Lower leg skin (tissue), 4 donors: ENCODE results near the gene DZIP1. TPM values are rescaled to one million over a fixed set of nuclear protein-coding genes. Genes with fewer than 3 reads are reported as not detected.
"Not testable (repeated sequence)": the region's sequence is repeated elsewhere in the genome, so short reads cannot be mapped to it uniquely, and the experiment has no call there.

ENCODE experiments used
- DNase-seq, 2 donors: peaks; one replicate each; pipeline ENCODE4 v3.0.0-alpha.2; 2019; ENCODE audit warnings: low spot score in 2 of 2
- H3K4me3 ChIP-seq: fragments of 200-600 bp; sonication (generic); 2 replicates; pipeline ENCODE4 v1.5.1; 2017; ENCODE audit warnings: mild to moderate bottlenecking, low read depth; ENCODE audit not compliant: poor library complexity, severe bottlenecking
- CTCF ChIP-seq, 3 donors: fragments of 450-650 bp; IDR thresholded peaks; one replicate each; pipeline ENCODE4 v1.5.1; 2016; ENCODE audit warnings: antibody characterized with exemption in 3 of 3, mild to moderate bottlenecking in 3 of 3, moderate library complexity in 2 of 3
- POLR2A ChIP-seq, 2 donors: fragments of 450-650 bp; IDR thresholded peaks; one replicate each; pipeline ENCODE4 v1.6.1; 2016 to 2017; ENCODE audit warnings: antibody characterized with exemption in 2 of 2, mild to moderate bottlenecking in 1 of 2, moderate library complexity in 1 of 2
- WGBS, 2 donors: methylation state at CpG; one replicate each; pipeline ENCODE4 v1.1.5; 2018; 5-methylcytosine and 5-hydroxymethylcytosine counted together
- intact Hi-C: fragments of 100-400 bp; cut with DNase I; formaldehyde crosslinking; loops from one replicate; pipeline ENCODE4 v1.15.0; 2023; ENCODE audit warnings: low total_unique reads
- total RNA-seq, 4 donors: library from RNA; depleted of rRNA; stranded (reverse); fragments of >200 nt; gene quantifications; one replicate each; pipeline ENCODE4 v1.1.0, GENCODE V29; 2016

DZIP1 gene
- total RNA-seq, 4 donors from 2014 or later: 0.42 to 2.7 (median 1.8) TPM

DNA sequence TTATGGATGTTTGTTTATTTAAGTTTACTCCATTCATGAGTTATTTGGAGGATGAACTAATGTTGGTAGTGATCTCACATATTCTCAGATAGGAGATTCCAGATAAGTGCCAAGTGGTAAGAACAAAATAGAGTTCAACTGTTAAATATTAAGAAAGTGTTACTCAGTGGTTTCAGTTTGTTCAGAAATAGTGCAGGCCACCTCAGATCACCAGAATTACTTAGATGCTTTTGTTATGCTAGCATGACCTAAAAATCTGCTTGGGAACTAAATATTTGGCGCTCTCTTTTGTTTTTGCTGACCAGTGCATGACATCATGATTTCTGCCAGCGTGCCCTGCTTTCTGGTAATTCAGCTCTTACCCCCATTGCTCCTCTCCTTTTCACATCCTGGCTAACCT lies 76.4 kb downstream of the DZIP1 start:
- TF ChIP-seq CTCF (IDR thresholded peaks at IDR 0.05): no peak
- TF ChIP-seq POLR2A (IDR thresholded peaks at IDR 0.05): no peak
- 94 to 98% methylated on average over 2 of the region's 2 CpGs for WGBS, 2 donors
- H3K4me3 ChIP-seq: no peak overlapping the region
- DNase-seq: no peak
- intact Hi-C loops: no loop called here

DNA sequence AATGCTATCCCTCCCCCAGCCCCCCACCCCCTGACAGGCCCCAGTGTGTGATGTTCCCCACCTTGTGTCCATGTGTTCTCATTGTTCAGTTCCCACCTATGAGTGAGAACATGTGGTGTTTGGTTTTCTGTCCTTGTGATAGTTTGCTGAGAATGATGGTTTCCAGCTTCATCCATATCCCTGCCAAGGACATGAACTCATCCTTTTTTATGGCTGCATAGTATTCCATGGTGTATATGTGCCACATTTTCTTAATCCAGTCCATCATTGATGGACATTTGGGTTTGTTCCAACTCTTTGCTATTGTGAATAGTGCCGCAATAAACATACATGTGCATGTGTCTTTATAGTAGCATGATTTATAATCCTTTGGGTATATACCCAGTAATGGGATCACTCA lies 78.7 kb downstream of the DZIP1 start:
- intact Hi-C loops, H3K4me3 ChIP-seq, DNase-seq: not testable (repeated sequence)
- WGBS, 2 donors: 100% methylated on average over 1 of the region's 1 CpG

- TF ChIP-seq POLR2A (IDR thresholded peaks at IDR 0.05) (no peak), CTCF (IDR thresholded peaks at IDR 0.05) (no peak)
- no peak for DNase-seq
- no peak overlapping the region for H3K4me3 ChIP-seq
- 41 to 49% methylated on average over 5 of the region's 5 CpGs for WGBS, 2 donors
- intact Hi-C loops: no loop called here
Observed at GRCh38 chr13:95564733-95565291, 79.7 kb downstream of the DZIP1 start.

GRCh38 chr13:95564091-95564490 lies 80.4 kb downstream of the DZIP1 start:
- DNase-seq: no peak
- intact Hi-C loops: no loop called here
- H3K4me3 ChIP-seq: no peak overlapping the region
- TF ChIP-seq POLR2A (IDR thresholded peaks at IDR 0.05) (no peak), CTCF (IDR thresholded peaks at IDR 0.05) (no peak)
- WGBS, 2 donors: 65 to 71% methylated on average over 3 of the region's 3 CpGs

GRCh38 chr13:95560387-95560786 lies 84.1 kb downstream of the DZIP1 start:
- TF ChIP-seq POLR2A (IDR thresholded peaks at IDR 0.05): no peak
- TF ChIP-seq CTCF (IDR thresholded peaks at IDR 0.05): no peak
- intact Hi-C loops: no loop called here
- DNase-seq: no peak
- H3K4me3 ChIP-seq: no peak overlapping the region
- WGBS, 2 donors: 67 to 68% methylated on average over 6 of the region's 6 CpGs

DNA sequence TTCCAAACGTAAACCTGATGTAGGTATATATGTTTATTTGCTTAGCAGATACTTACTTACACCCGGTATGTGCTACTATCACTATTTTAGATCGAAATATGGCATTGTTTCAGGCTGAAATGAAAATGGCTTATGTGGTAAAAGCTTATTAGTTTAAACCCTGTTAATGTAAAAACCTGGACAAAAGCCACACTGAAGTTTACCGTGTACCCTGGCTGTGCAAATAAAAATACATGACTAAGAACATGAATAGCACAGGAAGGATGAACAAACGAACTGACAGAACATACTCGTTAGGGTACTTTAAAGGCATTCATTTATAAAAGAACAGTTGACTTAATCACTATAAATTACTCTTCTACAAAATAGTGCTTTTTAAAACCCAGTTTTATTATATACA lies 85.4 kb downstream of the DZIP1 start:
- WGBS, 2 donors: 63 to 66% methylated on average over 6 of the region's 6 CpGs
- H3K4me3 ChIP-seq: no peak overlapping the region
- DNase-seq: no peak
- TF ChIP-seq CTCF (IDR thresholded peaks at IDR 0.05) (no peak), POLR2A (IDR thresholded peaks at IDR 0.05) (no peak)
- intact Hi-C loops: no loop called here
